ENCODE measurements around the gene PIK3R1.

Gene PIK3R1

GRCh38 chr5:68215208-68215897 is at the start of gene PIK3R1:
Gene PIK3R1, plus strand, starts transcription at chr5:68215756. Its CDS starts 10,920 bp downstream, at chr5:68226676.
- DNase-seq = peak; percentile 92

- DNase-seq = no peak
These were observed 48.3 kb upstream of the PIK3R1 start for GRCh38 chr5:68167195-68167651.

DNA sequence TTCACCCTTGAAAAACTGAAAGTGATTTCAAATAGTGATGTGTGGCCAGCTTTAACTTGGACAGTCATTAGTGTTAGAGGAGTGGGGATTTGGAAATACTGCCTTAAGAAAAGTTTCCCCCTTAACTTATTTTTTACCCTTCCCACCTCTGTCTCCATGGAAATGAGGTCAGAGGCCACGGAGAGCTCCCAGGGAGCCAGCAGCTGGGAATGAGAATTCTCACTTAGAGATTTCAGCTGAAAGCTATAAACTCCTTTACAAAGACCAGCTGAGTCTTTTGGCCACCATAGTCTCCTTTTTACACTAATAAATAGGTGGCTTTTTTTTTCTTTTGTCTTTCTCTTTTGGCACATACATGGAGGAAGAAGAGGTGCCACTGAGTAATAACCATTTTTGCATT is 45.7 kb upstream of the PIK3R1 start:
- DNase-seq = no peak

DNA sequence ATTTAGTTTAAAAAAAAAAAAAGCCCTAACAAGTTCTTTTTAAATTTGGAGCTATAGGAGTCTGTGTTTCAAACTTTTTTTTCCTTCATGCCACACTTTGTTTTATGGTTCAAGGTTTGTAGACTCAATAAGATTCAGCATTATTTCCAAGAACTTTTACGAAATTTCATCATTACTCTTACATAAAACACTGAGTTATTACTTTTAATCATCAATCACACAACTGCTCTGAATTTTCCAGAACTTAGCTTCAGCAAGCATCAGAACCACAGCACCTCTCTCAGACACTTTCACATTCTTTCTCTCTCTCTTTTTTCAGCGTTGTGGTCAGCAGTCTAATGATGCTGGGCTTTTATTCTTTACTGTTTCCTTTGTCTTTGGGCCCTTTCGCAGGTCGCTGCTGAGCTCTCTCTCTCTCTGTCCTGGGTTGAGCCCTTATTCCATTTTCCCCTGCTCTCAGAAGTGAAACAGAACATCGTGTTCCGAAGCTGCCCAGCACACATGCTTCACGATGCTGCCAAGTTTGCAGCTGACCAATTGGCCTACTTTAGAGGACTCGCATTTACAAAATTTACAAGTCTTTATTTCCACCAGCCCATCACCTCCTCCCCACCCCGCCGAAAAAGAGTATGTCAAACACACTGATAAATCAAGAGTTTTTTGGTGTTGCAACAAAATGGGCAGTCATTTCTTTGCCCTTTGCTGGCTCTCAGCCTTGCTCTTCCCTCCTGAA is 44.6 kb upstream of the PIK3R1 start:
- no peak for DNase-seq

- no peak for DNase-seq
These were observed 43.2 kb upstream of the PIK3R1 start for GRCh38 chr5:68172314-68172713.

- DNase-seq = no peak
These were observed 42.5 kb upstream of the PIK3R1 start for GRCh38 chr5:68173007-68173406.

DNA sequence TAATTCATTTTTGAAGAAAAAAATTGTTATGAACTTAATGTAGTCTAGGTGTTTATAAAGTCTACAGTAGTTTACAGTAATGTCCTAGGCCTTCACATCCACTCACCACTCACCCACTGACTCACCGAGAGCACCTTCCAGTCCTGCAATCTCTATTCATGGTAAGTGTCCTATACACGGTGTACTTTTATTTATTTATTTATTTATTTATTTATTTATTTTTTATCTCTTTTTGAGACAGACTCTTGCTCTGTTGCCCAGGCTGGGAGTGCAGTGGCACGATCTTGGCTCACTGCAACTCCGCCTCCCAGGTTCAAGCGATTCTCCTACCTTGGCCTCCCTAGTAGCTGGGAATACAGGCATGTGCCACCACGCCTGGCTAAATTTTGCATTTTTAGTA is 39.3 kb upstream of the PIK3R1 start:
- no peak for DNase-seq

DNA sequence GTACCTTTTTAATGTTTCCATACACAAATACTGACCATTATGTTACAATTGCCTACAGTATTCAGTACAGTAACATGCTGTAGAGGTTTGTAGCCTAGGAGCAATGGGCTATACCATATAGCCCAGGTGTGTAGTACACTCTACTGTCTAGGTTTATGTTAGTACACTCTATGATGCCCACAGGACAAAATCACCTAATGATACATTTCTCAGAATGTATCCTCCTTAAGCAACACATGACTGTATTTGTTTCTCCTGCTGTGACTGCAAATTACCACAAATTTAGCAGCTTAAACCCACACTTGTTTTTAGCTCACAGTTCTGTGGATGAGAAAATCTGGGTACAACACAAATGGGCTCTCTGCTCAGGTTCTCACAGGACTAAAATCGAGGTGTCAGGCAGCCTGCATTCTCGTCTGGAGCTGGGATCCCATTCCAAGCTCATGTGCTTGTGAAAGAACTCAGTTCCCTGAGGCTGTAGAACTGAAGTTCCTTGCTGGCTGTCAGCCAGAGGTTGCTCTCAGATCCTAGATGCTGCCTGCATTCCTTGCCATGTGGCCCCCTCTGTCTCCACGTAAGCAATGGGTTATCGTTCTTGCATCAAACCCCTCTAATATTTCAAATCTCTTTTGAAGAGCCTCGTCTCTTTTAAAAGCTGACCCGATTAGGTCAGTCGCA is 38.6 kb upstream of the PIK3R1 start:
- DNase-seq = no peak

DNA sequence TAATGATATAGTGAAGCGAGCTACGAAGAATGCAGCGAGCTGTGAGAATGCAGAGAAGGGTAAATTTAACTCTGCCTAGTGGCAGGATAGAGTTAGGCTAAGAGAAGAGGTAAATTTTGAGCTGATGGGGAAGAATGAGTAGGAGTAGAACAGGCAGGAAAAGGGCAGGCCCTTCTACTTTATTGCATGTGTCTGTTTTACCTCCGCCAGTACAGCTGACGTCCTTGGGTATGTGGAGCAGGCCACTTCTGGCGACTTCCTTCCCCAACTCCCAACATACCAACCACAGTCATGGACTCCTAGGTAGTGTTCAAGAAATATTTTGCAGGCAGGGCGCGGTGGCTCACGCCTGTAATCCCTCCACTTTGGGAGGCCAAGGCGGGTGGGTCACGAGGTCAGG is 37.9 kb upstream of the PIK3R1 start:
- DNase-seq = no peak

GRCh38 chr5:68178579-68178978 is 37.0 kb upstream of the PIK3R1 start:
- DNase-seq = no peak

DNA sequence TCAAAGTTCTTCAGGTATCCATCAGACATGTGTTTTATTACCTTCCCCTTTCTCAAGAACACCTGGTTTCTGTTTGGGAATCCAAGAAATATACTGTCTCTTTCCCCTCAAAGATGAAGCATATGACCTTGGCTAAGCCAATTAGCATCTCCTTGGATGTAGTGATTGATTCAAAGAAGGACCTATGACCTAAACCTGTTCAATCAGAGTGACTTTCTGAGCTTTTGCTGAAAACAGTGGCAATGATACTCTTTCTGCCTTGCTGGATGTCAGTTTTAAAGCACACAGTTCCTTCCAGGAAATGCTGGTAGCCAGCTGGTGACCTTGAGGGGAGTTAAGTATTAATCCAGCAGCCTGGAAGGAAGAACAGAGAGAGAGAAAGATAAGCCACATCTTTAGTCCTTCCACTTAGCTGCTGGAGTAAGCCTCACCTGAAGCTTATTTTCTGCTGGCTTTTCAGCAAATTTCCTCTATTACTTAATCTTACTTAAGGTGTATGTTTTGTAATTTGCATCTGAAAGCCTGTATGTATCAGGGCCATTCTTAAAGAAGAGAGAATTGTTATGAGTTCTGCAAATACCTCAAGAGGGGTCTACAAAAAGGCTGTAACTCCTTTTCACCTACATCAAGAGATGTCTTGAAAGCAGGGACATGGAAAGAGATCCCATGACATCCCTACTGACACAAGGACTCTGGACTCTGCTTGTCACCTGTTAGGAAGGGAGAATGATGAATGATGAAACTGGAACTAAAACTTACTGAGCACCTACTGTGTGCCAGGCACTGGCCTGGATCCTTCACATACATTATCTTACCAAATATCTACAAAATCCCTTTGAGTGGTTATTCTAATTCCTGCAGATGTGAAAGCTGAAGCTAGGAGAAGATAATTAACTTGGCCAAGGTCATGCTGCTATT is 35.2 kb upstream of the PIK3R1 start:
- no peak for DNase-seq

DNA sequence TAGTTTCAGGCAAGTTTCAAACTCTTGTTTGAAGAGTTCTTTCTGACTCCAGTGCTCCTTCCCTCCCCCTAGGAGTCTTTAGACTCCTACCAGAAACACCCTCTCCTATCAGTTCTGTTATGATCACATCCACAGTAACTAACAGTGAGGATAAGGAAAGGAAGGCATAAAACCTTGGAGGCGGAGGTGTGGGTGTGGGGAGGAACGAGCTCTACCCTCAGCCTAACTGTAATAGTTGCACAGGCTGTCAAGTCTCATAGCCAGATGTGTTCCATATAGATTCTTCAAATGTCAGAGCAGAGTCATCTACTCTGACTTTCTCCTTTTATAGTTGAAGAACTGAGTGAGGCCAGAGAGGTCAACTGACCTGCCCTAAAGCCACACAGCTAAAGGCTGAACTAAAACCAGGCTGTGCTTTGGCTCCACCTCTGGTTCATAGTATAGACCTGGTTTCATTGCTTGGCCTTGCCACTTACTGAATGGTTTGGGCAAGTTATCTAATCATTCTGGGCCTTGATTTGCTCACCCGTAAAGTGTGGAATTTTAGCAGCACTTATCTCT is 34.4 kb upstream of the PIK3R1 start:
- no peak for DNase-seq

- no peak for DNase-seq
These were observed 33.5 kb upstream of the PIK3R1 start for GRCh38 chr5:68182094-68182493.

GRCh38 chr5:68182534-68182933 is 33.0 kb upstream of the PIK3R1 start:
- no peak for DNase-seq

- no peak for DNase-seq
These were observed 28.1 kb upstream of the PIK3R1 start for GRCh38 chr5:68187268-68188055.

GRCh38 chr5:68189171-68189570 is 26.4 kb upstream of the PIK3R1 start:
- no peak for DNase-seq

- no peak for DNase-seq
These were observed 25.9 kb upstream of the PIK3R1 start for GRCh38 chr5:68189613-68190012.

GRCh38 chr5:68190619-68191018 is 24.9 kb upstream of the PIK3R1 start:
- DNase-seq = no peak

DNA sequence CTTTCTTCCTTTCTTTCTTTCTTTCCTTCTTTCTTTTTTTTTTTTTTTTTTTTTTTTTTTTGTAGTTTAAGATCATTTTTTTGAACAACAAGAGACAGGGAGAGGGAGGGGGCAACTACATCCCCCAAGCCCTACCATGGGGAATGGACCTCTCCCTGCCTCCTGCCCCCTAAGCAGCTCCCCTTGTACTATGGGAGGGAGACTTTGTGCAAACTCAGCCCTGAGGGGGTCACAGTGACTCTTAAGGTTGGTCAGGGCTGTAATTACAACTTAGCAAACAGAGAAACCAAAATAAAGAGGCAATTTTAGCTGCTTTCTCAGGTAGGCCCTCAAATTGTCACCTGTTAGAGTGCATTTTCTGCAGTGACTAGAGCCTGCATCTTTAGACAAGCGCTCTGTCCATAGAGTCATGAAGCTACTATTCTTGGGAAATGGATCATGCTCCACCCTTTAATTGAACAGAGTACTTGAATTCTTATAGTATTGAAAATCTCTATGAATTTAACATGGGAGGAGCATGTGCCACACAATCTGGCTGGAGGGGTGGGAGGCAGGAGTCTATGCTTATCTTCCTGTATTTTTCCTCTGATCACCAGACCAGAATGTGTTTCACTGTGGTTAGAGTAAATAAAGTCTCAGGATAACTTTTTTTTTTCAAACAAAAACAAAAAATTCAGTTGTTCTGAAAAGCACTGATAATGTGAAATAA is 24.3 kb upstream of the PIK3R1 start:
- no peak for DNase-seq

DNA sequence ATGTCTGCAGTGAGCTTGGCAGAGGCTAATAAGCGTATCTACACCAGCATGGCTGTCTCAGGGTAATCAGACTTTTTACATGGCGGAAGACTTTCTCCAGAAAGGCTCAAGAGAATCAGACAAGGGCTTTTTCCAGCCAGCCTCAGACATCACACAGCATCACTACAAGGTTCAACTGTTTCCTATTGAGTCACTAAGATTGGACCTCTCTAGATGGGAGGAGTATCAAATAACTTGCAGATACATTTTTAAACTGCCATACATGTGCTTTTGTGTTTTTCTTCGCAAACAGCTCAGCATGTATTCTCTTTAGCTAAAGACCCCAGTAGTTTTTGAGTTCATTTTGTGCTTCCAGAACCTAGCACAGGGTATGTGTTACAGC is 22.9 kb upstream of the PIK3R1 start:
- no peak for DNase-seq

- no peak for DNase-seq
These were observed 22.0 kb upstream of the PIK3R1 start for GRCh38 chr5:68193481-68194036.
